ENCODE data around the gene FMN2.
"Not testable (repeated sequence)": the region's sequence is repeated elsewhere in the genome, so short reads cannot be mapped to it uniquely, and the experiment has no call there.

The FMN2 gene

GRCh38 chr1:240363914-240364313, 272.2 kb downstream of the FMN2 start:
- DNase-seq (ENCODE audit: low read depth): no peak

- DNase-seq (ENCODE audit: low read depth): no peak
These were observed 275.0 kb downstream of the FMN2 start for GRCh38 chr1:240366636-240367035.

- no peak for DNase-seq (ENCODE audit: low read depth)
These were observed 293.9 kb downstream of the FMN2 start for GRCh38 chr1:240385551-240385950.

GRCh38 chr1:240385985-240386978, 294.6 kb downstream of the FMN2 start:
- DNase-seq (ENCODE audit: low read depth): no peak

GRCh38 chr1:240387051-240387450, 295.4 kb downstream of the FMN2 start:
- DNase-seq (ENCODE audit: low read depth): no peak

GRCh38 chr1:240391660-240392260, 300.1 kb downstream of the FMN2 start:
- no peak for DNase-seq (ENCODE audit: low read depth)

GRCh38 chr1:240394353-240394752, 302.7 kb downstream of the FMN2 start:
- no peak for DNase-seq (ENCODE audit: low read depth)

GRCh38 chr1:240395336-240395735, 303.7 kb downstream of the FMN2 start:
- DNase-seq (ENCODE audit: low read depth): no peak

GRCh38 chr1:240399381-240399780, 307.7 kb downstream of the FMN2 start:
- no peak for DNase-seq (ENCODE audit: low read depth)

GRCh38 chr1:240401731-240402130, 310.0 kb downstream of the FMN2 start:
- no peak for DNase-seq (ENCODE audit: low read depth)

GRCh38 chr1:240402326-240402725, 310.6 kb downstream of the FMN2 start:
- DNase-seq (ENCODE audit: low read depth): no peak

GRCh38 chr1:240404286-240404685, 312.6 kb downstream of the FMN2 start:
- no peak for DNase-seq (ENCODE audit: low read depth)

GRCh38 chr1:240405751-240406150, 314.1 kb downstream of the FMN2 start:
- no peak for DNase-seq (ENCODE audit: low read depth)

- no peak for DNase-seq (ENCODE audit: low read depth)
These were observed 315.7 kb downstream of the FMN2 start for GRCh38 chr1:240407407-240407806.

GRCh38 chr1:240409615-240410014, 317.9 kb downstream of the FMN2 start:
- DNase-seq (ENCODE audit: low read depth): no peak

GRCh38 chr1:240413732-240414131, 322.0 kb downstream of the FMN2 start:
- no peak for DNase-seq (ENCODE audit: low read depth)

GRCh38 chr1:240414237-240414636, 322.6 kb downstream of the FMN2 start:
- DNase-seq (ENCODE audit: low read depth): no peak

- DNase-seq (ENCODE audit: low read depth): not testable (repeated sequence)
These were observed 323.3 kb downstream of the FMN2 start for GRCh38 chr1:240415011-240415410.

- DNase-seq (ENCODE audit: low read depth): no peak
These were observed 323.8 kb downstream of the FMN2 start for GRCh38 chr1:240415532-240415931.

- DNase-seq (ENCODE audit: low read depth): no peak
These were observed 325.6 kb downstream of the FMN2 start for GRCh38 chr1:240417317-240417716.

GRCh38 chr1:240420766-240421165, 329.1 kb downstream of the FMN2 start:
- no peak for DNase-seq (ENCODE audit: low read depth)

- no peak for DNase-seq (ENCODE audit: low read depth)
These were observed 331.7 kb downstream of the FMN2 start for GRCh38 chr1:240423246-240423924.

Measured in T-helper 22 cell (primary cell).